ENCODE measurements around the gene TCERG1. TPM values are rescaled to one million over a fixed set of nuclear protein-coding genes. Genes with fewer than 3 reads are reported as not detected.

The TCERG1 gene
- total and polyA plus RNA-seq, 8 donors = 11.8 to 39.3 (median 21.9) TPM

GRCh38 chr5:146450002-146450401, 2.9 kb downstream of the TCERG1 start:
- Histone ChIP-seq H3K27ac (no peak overlapping the region), H3K36me3 (no peaks in the 10 kb centered on the region), H3K9me3 (no peaks in the 10 kb centered on the region), H3K4me3 (no peak overlapping the region), H3K4me1 (peaks cover 20 to 26% (median 22%) of the 10 kb centered on the region in 3 donors), H3K27me3 (no peaks in the 10 kb centered on the region)
- no peak for FAIRE-seq
- DNase-seq = no peak
- intact Hi-C loops (cut with DNase I) = no loop called here
- 43 to 58% methylated on average over 3 of the region's 3 CpGs for WGBS, 2 donors
- TF ChIP-seq, protein P1, sequence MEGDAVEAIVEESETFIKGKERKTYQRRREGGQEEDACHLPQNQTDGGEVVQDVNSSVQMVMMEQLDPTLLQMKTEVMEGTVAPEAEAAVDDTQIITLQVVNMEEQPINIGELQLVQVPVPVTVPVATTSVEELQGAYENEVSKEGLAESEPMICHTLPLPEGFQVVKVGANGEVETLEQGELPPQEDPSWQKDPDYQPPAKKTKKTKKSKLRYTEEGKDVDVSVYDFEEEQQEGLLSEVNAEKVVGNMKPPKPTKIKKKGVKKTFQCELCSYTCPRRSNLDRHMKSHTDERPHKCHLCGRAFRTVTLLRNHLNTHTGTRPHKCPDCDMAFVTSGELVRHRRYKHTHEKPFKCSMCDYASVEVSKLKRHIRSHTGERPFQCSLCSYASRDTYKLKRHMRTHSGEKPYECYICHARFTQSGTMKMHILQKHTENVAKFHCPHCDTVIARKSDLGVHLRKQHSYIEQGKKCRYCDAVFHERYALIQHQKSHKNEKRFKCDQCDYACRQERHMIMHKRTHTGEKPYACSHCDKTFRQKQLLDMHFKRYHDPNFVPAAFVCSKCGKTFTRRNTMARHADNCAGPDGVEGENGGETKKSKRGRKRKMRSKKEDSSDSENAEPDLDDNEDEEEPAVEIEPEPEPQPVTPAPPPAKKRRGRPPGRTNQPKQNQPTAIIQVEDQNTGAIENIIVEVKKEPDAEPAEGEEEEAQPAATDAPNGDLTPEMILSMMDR (IDR thresholded peaks at IDR 0.05) = no peak
- no peak for ATAC-seq

- intact Hi-C loops (cut with DNase I) = no loop called here
- Histone ChIP-seq H3K27ac (no peak overlapping the region), H3K27me3 (no peaks in the 10 kb centered on the region), H3K36me3 (peaks cover 0 to 5% (median 0%) of the 10 kb centered on the region in 3 donors), H3K9me3 (no peaks in the 10 kb centered on the region), H3K4me1 (peaks cover 20 to 26% (median 22%) of the 10 kb centered on the region in 3 donors), H3K4me3 (no peak overlapping the region)
- FAIRE-seq (no peak), DNase-seq (no peak), ATAC-seq (no peak)
- TF ChIP-seq, protein P1 (IDR thresholded peaks at IDR 0.05) = no peak
- WGBS, 2 donors = 87 to 89% methylated on average over 6 of the region's 6 CpGs
These were observed 4.3 kb downstream of the TCERG1 start for GRCh38 chr5:146451411-146451810.

DNA sequence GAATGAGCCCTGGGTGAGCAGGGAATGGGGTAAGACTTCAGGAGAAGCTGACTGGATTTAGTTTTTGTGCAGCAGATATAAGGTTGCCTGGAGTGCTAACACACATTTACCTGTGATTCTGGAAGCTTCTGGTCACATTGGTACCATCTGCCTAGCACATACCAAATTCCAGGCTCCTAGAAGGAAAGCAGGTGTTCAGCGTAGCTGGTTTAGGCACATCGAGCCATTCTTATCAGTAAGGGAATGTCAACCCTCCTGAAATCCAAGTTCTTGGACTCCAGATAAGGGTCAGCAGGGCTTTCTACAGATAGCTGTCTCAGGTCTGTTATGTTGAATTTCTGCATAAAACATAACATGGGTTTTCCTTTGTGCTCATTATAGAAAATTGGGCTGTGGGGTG, 10.3 kb downstream of the TCERG1 start:
- intact Hi-C loops (cut with DNase I) = no loop called here
- Histone ChIP-seq H3K27me3 (no peaks in the 10 kb centered on the region), H3K4me3 (no peak overlapping the region), H3K4me1 (peaks cover 5 to 7% (median 7%) of the 10 kb centered on the region in 3 donors), H3K36me3 (peaks cover 0 to 34% (median 19%) of the 10 kb centered on the region in 3 donors), H3K9me3 (no peaks in the 10 kb centered on the region), H3K27ac (no peak overlapping the region)
- no peak for DNase-seq
- FAIRE-seq = no peak
- ATAC-seq = no peak
- TF ChIP-seq, protein P1 (IDR thresholded peaks at IDR 0.05) = no peak
- WGBS, 2 donors = 54 to 55% methylated on average over 2 of the region's 2 CpGs

DNA sequence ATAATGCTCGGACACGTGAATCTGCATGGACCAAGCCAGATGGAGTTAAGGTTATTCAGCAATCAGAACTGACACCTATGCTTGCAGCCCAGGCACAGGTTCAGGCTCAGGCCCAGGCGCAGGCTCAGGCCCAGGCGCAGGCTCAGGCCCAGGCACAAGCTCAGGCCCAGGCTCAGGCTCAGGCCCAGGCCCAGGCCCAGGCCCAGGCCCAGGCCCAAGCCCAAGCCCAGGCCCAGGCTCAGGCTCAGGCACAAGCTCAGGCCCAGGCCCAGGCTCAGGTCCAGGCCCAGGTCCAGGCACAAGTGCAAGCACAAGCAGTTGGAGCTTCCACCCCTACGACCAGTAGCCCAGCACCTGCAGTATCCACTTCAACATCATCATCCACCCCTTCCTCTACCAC, 11.8 kb downstream of the TCERG1 start:
- Histone ChIP-seq H3K27me3 (no peaks in the 10 kb centered on the region), H3K36me3 (peaks cover 0 to 38% (median 19%) of the 10 kb centered on the region in 3 donors), H3K4me3 (no peak overlapping the region), H3K9me3 (no peaks in the 10 kb centered on the region), H3K4me1 (no peaks in the 10 kb centered on the region), H3K27ac (no peak overlapping the region)
- 95 to 98% methylated on average over 5 of the region's 5 CpGs for WGBS, 2 donors
- DNase-seq (peak in 1 of 6 donors; percentile 47), ATAC-seq (no peak), FAIRE-seq (no peak)
- intact Hi-C loops (cut with DNase I) = no loop called here
- TF ChIP-seq, protein P1 (IDR thresholded peaks at IDR 0.05) = no peak

DNA sequence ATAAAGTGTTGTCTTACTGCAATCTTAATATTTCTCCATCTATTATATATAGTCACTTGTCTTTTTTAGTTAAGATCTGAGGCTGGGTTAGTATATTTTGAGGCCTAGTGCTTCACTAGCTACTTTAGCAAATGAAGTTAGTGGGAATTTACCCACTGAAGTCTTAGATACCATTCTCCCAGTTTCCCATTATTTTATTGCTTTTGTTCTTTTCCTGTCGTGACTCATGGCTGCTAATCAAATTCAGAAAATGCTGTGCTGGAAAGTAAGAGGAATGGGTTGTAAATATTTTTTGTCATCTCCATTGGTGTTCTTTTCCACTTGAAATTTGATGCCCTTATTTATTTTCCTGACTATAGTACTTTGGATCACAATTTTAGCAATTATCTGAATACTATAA, 14.2 kb downstream of the TCERG1 start:
- Histone ChIP-seq H3K27ac (no peak overlapping the region), H3K9me3 (no peaks in the 10 kb centered on the region), H3K27me3 (no peaks in the 10 kb centered on the region), H3K4me3 (no peak overlapping the region), H3K4me1 (no peaks in the 10 kb centered on the region), H3K36me3 (peaks cover 0 to 38% (median 30%) of the 10 kb centered on the region in 3 donors)
- DNase-seq (no peak), FAIRE-seq (no peak), ATAC-seq (no peak)
- intact Hi-C loops (cut with DNase I) = no loop called here
- 70 to 81% methylated on average over 1 of the region's 1 CpG for WGBS, 2 donors
- TF ChIP-seq, protein P1 (IDR thresholded peaks at IDR 0.05) = no peak
